Transverse colon (tissue), 4 donors: ENCODE results near the gene PLCB1. TPM values are rescaled to one million over a fixed set of nuclear protein-coding genes. Genes with fewer than 3 reads are reported as not detected.

Experiments
- DNase-seq: peaks from one replicate; pipeline ENCODE4 v3.0.0-alpha.2; 2019
- H3K27ac ChIP-seq, 4 donors: fragments of 200-600 bp; sonication (generic); 2 replicates each; pipeline ENCODE4 v1.5.1; 2016 to 2018; ENCODE audit warnings: inconsistent platforms in 4 of 4
- H3K27me3 ChIP-seq: fragments of 200-600 bp; sonication (generic); 2 replicates; pipeline ENCODE4 v1.5.1; 2017; ENCODE audit warnings: inconsistent platforms
- H3K36me3 ChIP-seq, 4 donors: fragments of 200-600 bp; sonication (generic); 2 replicates each; pipeline ENCODE4 v1.5.1; 2017 to 2019; ENCODE audit warnings: inconsistent platforms in 4 of 4
- H3K4me1 ChIP-seq, 4 donors: fragments of 200-600 bp; sonication (generic); 2 replicates each; pipeline ENCODE4 v1.5.1; 2017 to 2020; ENCODE audit warnings: inconsistent platforms in 4 of 4
- H3K4me3 ChIP-seq, 4 donors: fragments of 200-600 bp; sonication (generic); 1 replicate in 1 of 4; 2 replicates in 3 of 4; pipeline versions ENCODE4 v1.5.1 to v1.6.1; 2017 to 2019; ENCODE audit warnings: inconsistent platforms in 4 of 4
- H3K9me3 ChIP-seq, 2 donors: fragments of 200-600 bp; sonication (generic); 2 replicates each; pipeline ENCODE4 v1.5.1; 2017 to 2019; ENCODE audit warnings: inconsistent platforms in 2 of 2
- EP300 ChIP-seq: sonication (generic); formaldehyde crosslinking; IDR thresholded peaks from one replicate; pipeline ENCODE4 v1.6.1; 2017; ENCODE audit warnings: antibody characterized with exemption, low read depth
- POLR2A ChIP-seq: fragments of 450-650 bp; IDR thresholded peaks from one replicate; pipeline ENCODE4 v1.6.1; 2016; ENCODE audit warnings: antibody characterized with exemption, mild to moderate bottlenecking, moderate library complexity
- POLR2AphosphoS5 ChIP-seq, 3 donors: sonication (generic); formaldehyde crosslinking; IDR thresholded peaks; one replicate each; pipeline ENCODE4 v1.6.1; 2016; ENCODE audit warnings: antibody characterized with exemption in 3 of 3
- WGBS, 2 donors: methylation state at CpG; one replicate each; pipeline ENCODE4 v1.1.5; 2018; ENCODE audit warnings: low coverage in 1 of 2; 5-methylcytosine and 5-hydroxymethylcytosine counted together
- in situ Hi-C, 4 donors: fragments of 200-750 bp; cut with MboI; loops; one replicate each; pipeline versions ENCODE4 v1.15.0 to v1.15.1; 2017; ENCODE audit warnings: low sequenced_read_pairs in 3 of 4, low pct_ligation_motif_present in 1 of 4, low pct_unique_long_range_greater_than_20kb in 1 of 4
- intact Hi-C: fragments of 100-400 bp; cut with DNase I; formaldehyde crosslinking; loops from one replicate; pipeline ENCODE4 v1.15.1; 2023; ENCODE audit warnings: low total_unique reads
- total RNA-seq, 4 donors: library from RNA; depleted of rRNA; stranded (reverse); fragments of >200 nt; gene quantifications; one replicate each; pipeline ENCODE4 v1.1.0, GENCODE V29; 2016
- TF ChIP-seq, protein P1 (sequence below), 5 experiments: fragments of 200-600 bp in 3 of 5; fragments of 450-650 bp in 2 of 5; sonication (generic) in 3 of 5; IDR thresholded peaks; 1 replicate in 2 of 5; 2 replicates in 3 of 5; pipeline ENCODE4 v1.5.1; 2016 to 2017; ENCODE audit warnings: antibody characterized with exemption in 5 of 5, inconsistent platforms in 3 of 5, mild to moderate bottlenecking in 2 of 5, moderate library complexity in 1 of 5

The PLCB1 gene
- total RNA-seq, 4 donors from 2014 or later, result 13.1 to 18.6 (median 15.8) TPM

- TF ChIP-seq, protein P1, sequence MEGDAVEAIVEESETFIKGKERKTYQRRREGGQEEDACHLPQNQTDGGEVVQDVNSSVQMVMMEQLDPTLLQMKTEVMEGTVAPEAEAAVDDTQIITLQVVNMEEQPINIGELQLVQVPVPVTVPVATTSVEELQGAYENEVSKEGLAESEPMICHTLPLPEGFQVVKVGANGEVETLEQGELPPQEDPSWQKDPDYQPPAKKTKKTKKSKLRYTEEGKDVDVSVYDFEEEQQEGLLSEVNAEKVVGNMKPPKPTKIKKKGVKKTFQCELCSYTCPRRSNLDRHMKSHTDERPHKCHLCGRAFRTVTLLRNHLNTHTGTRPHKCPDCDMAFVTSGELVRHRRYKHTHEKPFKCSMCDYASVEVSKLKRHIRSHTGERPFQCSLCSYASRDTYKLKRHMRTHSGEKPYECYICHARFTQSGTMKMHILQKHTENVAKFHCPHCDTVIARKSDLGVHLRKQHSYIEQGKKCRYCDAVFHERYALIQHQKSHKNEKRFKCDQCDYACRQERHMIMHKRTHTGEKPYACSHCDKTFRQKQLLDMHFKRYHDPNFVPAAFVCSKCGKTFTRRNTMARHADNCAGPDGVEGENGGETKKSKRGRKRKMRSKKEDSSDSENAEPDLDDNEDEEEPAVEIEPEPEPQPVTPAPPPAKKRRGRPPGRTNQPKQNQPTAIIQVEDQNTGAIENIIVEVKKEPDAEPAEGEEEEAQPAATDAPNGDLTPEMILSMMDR (IDR thresholded peaks at IDR 0.05), result no peak
- TF ChIP-seq POLR2A (no peak), EP300 (no peak), POLR2AphosphoS5 (IDR thresholded peaks at IDR 0.05) (no peak)
- 69 to 92% methylated on average over 1 to 6 of the region's 6 CpGs for WGBS, 2 donors
- H3K27me3 ChIP-seq, result no peaks in the 10 kb centered on the region
- H3K9me3 ChIP-seq, result no peaks in the 10 kb centered on the region
- no peak for DNase-seq
- H3K4me1 ChIP-seq, result no peaks in the 10 kb centered on the region
- no peak overlapping the region for H3K27ac ChIP-seq
- intact Hi-C loops, result no loop called here
- in situ Hi-C loops, result no loop called here
- no peak overlapping the region for H3K4me3 ChIP-seq
- H3K36me3 ChIP-seq, result no peaks in the 10 kb centered on the region
Observed at GRCh38 chr20:8331740-8332412, 199.8 kb downstream of the PLCB1 start.

DNA sequence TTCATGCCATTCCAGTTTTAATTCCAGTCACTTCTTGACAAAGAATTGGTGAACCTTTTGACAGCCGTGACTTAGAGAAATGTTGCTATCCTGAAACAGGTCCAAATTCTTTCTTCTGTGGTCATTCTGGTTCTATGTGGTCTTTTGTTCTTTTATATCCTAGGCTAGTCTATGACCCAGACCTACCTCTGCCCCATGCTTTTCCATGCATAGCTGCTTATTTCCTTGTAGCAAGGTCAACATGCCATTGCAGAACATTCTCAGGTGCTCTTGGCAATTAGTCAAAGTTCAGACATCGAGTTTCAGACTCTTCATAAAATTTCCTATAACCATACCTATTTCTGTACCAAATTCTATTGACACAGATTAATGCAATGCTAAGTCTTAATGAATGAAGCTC lies 202.6 kb downstream of the PLCB1 start:
- no peaks in the 10 kb centered on the region for H3K9me3 ChIP-seq
- H3K36me3 ChIP-seq, result no peaks in the 10 kb centered on the region
- DNase-seq, result no peak
- H3K27me3 ChIP-seq, result no peaks in the 10 kb centered on the region
- in situ Hi-C loops, result no loop called here
- no peak overlapping the region for H3K27ac ChIP-seq
- H3K4me1 ChIP-seq, result no peaks in the 10 kb centered on the region
- intact Hi-C loops, result no loop called here
- no peak overlapping the region for H3K4me3 ChIP-seq
- no peak for TF ChIP-seq EP300
- no peak for TF ChIP-seq POLR2AphosphoS5 (IDR thresholded peaks at IDR 0.05)
- TF ChIP-seq, protein P1 (IDR thresholded peaks at IDR 0.05), result no peak
- no peak for TF ChIP-seq POLR2A
- 53 to 63% methylated on average over 2 of the region's 2 CpGs for WGBS, 2 donors

- WGBS, 2 donors, result 38% methylated on average over 1 of the region's 1 CpG; no CpG with 5 or more reads in 1 of the 2 donors
- Histone ChIP-seq H3K4me3 (no peak overlapping the region), H3K27me3 (no peaks in the 10 kb centered on the region), H3K27ac (no peak overlapping the region), H3K9me3 (no peaks in the 10 kb centered on the region), H3K36me3 (no peaks in the 10 kb centered on the region), H3K4me1 (no peaks in the 10 kb centered on the region)
- no peak for DNase-seq
- TF ChIP-seq EP300 (no peak), POLR2A (no peak), POLR2AphosphoS5 (IDR thresholded peaks at IDR 0.05) (no peak)
- TF ChIP-seq, protein P1 (IDR thresholded peaks at IDR 0.05), result no peak
- in situ Hi-C loops, result no loop called here
- intact Hi-C loops, result no loop called here
Observed at GRCh38 chr20:8335059-8335458, 203.0 kb downstream of the PLCB1 start.

GRCh38 chr20:8335495-8336195 lies 203.6 kb downstream of the PLCB1 start:
- DNase-seq, result no peak
- no peaks in the 10 kb centered on the region for H3K36me3 ChIP-seq
- H3K27me3 ChIP-seq, result no peaks in the 10 kb centered on the region
- no peak overlapping the region for H3K4me3 ChIP-seq
- in situ Hi-C loops (no loop called here), intact Hi-C loops (no loop called here)
- WGBS, 2 donors, result 84 to 85% methylated on average over 7 of the region's 7 CpGs
- TF ChIP-seq, protein P1 (IDR thresholded peaks at IDR 0.05), result no peak
- TF ChIP-seq POLR2A, result no peak
- TF ChIP-seq POLR2AphosphoS5 (IDR thresholded peaks at IDR 0.05), result no peak
- TF ChIP-seq EP300, result no peak
- no peaks in the 10 kb centered on the region for H3K4me1 ChIP-seq
- no peak overlapping the region for H3K27ac ChIP-seq
- no peaks in the 10 kb centered on the region for H3K9me3 ChIP-seq
